GM06990 (cell line): ENCODE results near the gene USP24.

Source experiments
- DNase-seq: peaks from one replicate; pipeline ENCODE4 v3.0.0-alpha.2; 2011; ENCODE audit not compliant: insufficient read length; ENCODE audit errors: extremely low read depth
- H3K27me3 ChIP-seq: replicated peaks from 2 replicates; pipeline ENCODE4 v1.6.0; 2011; ENCODE audit warnings: low read length; ENCODE audit not compliant: control insufficient read depth, insufficient read depth
- H3K36me3 ChIP-seq: 2 replicates; pipeline ENCODE4 v1.5.1; 2011; ENCODE audit warnings: low read length; ENCODE audit not compliant: control insufficient read depth, insufficient read depth
- H3K4me3 ChIP-seq: replicated peaks from 2 replicates; pipeline ENCODE4 v1.5.1; 2011; ENCODE audit warnings: low read depth, mild to moderate bottlenecking, control low read depth, low read length
- TF ChIP-seq, protein P1 (sequence below): IDR thresholded peaks from 2 replicates; pipeline ENCODE4 v1.5.1; 2011; ENCODE audit warnings: low read length, control low read depth, mild to moderate bottlenecking, inconsistent platforms; ENCODE audit not compliant: insufficient read depth, poor library complexity, severe bottlenecking

USP24 gene

GRCh38 chr1:55107101-55107500 lies 108.1 kb downstream of the USP24 start:
- peaks cover 12% of the 10 kb centered on the region for H3K36me3 ChIP-seq
- no peak overlapping the region for H3K4me3 ChIP-seq
- TF ChIP-seq, protein P1, sequence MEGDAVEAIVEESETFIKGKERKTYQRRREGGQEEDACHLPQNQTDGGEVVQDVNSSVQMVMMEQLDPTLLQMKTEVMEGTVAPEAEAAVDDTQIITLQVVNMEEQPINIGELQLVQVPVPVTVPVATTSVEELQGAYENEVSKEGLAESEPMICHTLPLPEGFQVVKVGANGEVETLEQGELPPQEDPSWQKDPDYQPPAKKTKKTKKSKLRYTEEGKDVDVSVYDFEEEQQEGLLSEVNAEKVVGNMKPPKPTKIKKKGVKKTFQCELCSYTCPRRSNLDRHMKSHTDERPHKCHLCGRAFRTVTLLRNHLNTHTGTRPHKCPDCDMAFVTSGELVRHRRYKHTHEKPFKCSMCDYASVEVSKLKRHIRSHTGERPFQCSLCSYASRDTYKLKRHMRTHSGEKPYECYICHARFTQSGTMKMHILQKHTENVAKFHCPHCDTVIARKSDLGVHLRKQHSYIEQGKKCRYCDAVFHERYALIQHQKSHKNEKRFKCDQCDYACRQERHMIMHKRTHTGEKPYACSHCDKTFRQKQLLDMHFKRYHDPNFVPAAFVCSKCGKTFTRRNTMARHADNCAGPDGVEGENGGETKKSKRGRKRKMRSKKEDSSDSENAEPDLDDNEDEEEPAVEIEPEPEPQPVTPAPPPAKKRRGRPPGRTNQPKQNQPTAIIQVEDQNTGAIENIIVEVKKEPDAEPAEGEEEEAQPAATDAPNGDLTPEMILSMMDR = no peak
- H3K27me3 ChIP-seq = no peaks in the 10 kb centered on the region
- no peak for DNase-seq

DNA sequence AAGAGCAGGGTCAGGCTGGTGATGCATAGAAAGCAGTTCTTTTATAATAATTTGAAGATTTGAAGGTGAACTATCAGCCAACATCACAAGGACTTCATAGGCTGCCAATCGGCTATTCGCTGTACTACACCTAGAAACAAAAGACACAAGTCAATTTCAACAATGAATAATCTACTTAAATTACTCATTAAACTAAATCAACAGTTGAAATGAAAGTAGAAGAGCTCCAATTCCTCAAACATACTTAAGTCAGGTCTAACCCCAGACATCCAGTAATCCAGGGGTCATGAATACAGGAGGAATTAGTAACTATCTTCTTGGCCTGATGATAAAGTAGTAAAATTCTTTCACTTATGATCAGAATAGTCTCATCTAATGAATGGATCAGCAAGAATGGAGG lies 111.3 kb downstream of the USP24 start:
- Histone ChIP-seq H3K4me3 (no peak overlapping the region), H3K36me3 (peaks cover 12% of the 10 kb centered on the region), H3K27me3 (no peaks in the 10 kb centered on the region)
- TF ChIP-seq, protein P1 = no peak
- no peak for DNase-seq

GRCh38 chr1:55095095-55095494 lies 120.1 kb downstream of the USP24 start:
- no peak overlapping the region for H3K4me3 ChIP-seq
- no peaks in the 10 kb centered on the region for H3K27me3 ChIP-seq
- H3K36me3 ChIP-seq = peaks cover 13% of the 10 kb centered on the region
- TF ChIP-seq, protein P1 = no peak
- no peak for DNase-seq

- no peak for DNase-seq
- Histone ChIP-seq H3K36me3 (peaks cover 15% of the 10 kb centered on the region), H3K4me3 (no peak overlapping the region), H3K27me3 (no peaks in the 10 kb centered on the region)
- TF ChIP-seq, protein P1 = no peak
Measured at GRCh38 chr1:55092475-55092874, 122.7 kb downstream of the USP24 start.

DNA sequence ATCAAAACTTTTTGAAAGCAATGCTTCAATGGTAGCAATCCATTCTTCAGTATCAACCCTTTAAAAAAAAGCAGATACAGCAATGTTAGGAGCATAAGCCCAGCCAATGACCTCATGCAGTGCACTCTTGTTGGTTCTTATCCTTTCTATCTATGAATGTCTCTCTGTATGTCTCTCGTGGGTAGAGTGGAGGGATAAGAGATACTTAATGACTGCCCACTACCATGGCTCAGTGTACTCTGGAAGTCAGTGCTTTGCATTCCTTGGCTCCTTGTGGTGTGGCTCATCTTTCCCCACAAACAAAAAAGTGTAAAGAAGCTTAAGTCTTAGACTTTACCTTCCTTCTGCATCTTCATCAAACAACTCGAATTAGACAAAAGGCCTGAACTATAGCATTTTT lies 125.5 kb downstream of the USP24 start:
- Histone ChIP-seq H3K27me3 (no peaks in the 10 kb centered on the region), H3K4me3 (no peak overlapping the region), H3K36me3 (peaks cover 18% of the 10 kb centered on the region)
- TF ChIP-seq, protein P1 = no peak
- no peak for DNase-seq

GRCh38 chr1:55088413-55088812 lies 126.8 kb downstream of the USP24 start:
- no peak overlapping the region for H3K4me3 ChIP-seq
- peaks cover 19% of the 10 kb centered on the region for H3K36me3 ChIP-seq
- no peaks in the 10 kb centered on the region for H3K27me3 ChIP-seq
- DNase-seq = no peak
- TF ChIP-seq, protein P1 = no peak
